NT2/D1 (cell line): ENCODE data around the gene TRPC6.

ENCODE experiments used
- DNase-seq: peaks from one replicate; pipeline ENCODE4 v3.0.0-alpha.2; 2011; ENCODE audit warnings: low read depth, low spot score
- H3K27me3 ChIP-seq: 2 replicates; pipeline ENCODE4 v1.6.0; 2011; ENCODE audit warnings: mild to moderate bottlenecking; ENCODE audit not compliant: insufficient read length, insufficient read depth
- H3K36me3 ChIP-seq: 2 replicates; pipeline ENCODE4 v1.6.1; 2011; ENCODE audit warnings: mild to moderate bottlenecking, low read length, mixed read lengths; ENCODE audit not compliant: insufficient read depth, insufficient read length
- H3K4me1 ChIP-seq: 2 replicates; pipeline ENCODE4 v1.5.1; 2011; ENCODE audit not compliant: insufficient read depth, insufficient read length
- H3K4me3 ChIP-seq: 2 replicates; pipeline ENCODE4 v1.5.1; 2011; ENCODE audit warnings: low read depth; ENCODE audit not compliant: insufficient read length
- H3K9ac ChIP-seq: 2 replicates; pipeline ENCODE4 v1.6.0; 2011; ENCODE audit warnings: low read depth; ENCODE audit not compliant: insufficient read length
- H3K9me3 ChIP-seq: 2 replicates; pipeline ENCODE4 v1.5.1; 2011; ENCODE audit warnings: mild to moderate bottlenecking, low read length; ENCODE audit not compliant: insufficient read depth
- SUZ12 ChIP-seq: IDR thresholded peaks from 2 replicates; pipeline ENCODE4 v1.6.1; 2011; ENCODE audit not compliant: insufficient read length, insufficient read depth; ENCODE audit errors: extremely low read depth
- YY1 ChIP-seq: IDR thresholded peaks from 2 replicates; pipeline ENCODE4 v1.6.1; 2011; ENCODE audit not compliant: insufficient read length, insufficient read depth
- ZNF274 ChIP-seq: IDR thresholded peaks from 2 replicates; pipeline ENCODE4 v1.6.1; 2011; ENCODE audit warnings: mild to moderate bottlenecking, low read depth, low read length

The TRPC6 gene

GRCh38 chr11:101583251-101584128, at the start of gene TRPC6:
Gene TRPC6 (minus strand): TSS chr11:101584007. CDS start chr11:101583503, 504 bp downstream.
- Histone ChIP-seq H3K27me3 (peaks cover 42% of the 10 kb centered on the region), H3K4me1 (no peaks in the 10 kb centered on the region), H3K4me3 (peak within 1 kb of the TSS; percentile 73), H3K9ac (peak within 1 kb of the TSS; percentile 70), H3K9me3 (peaks cover 9% of the 10 kb centered on the region; the same call in 1 of the 2 replicates), H3K36me3 (no peaks in the 10 kb centered on the region)
- DNase-seq, result peak; percentile 57
- TF ChIP-seq SUZ12 (no peak), ZNF274 (no peak), YY1 (no peak)

- TF ChIP-seq ZNF274 (no peak), SUZ12 (no peak), YY1 (no peak)
- Histone ChIP-seq H3K4me1 (peaks cover 2% of the 10 kb centered on the region), H3K9ac (no peak overlapping the region), H3K4me3 (no peak overlapping the region), H3K36me3 (no peaks in the 10 kb centered on the region), H3K9me3 (no peaks in the 10 kb centered on the region), H3K27me3 (no peaks in the 10 kb centered on the region)
- DNase-seq, result no peak
These were observed 36.2 kb upstream of the TRPC6 start for GRCh38 chr11:101620026-101620425.

- Histone ChIP-seq H3K9ac (no peak overlapping the region), H3K9me3 (no peaks in the 10 kb centered on the region), H3K4me1 (peaks cover 2% of the 10 kb centered on the region), H3K4me3 (no peak overlapping the region), H3K27me3 (no peaks in the 10 kb centered on the region), H3K36me3 (no peaks in the 10 kb centered on the region)
- DNase-seq, result no peak
- TF ChIP-seq YY1 (no peak), SUZ12 (no peak), ZNF274 (no peak)
These were observed 34.9 kb upstream of the TRPC6 start for GRCh38 chr11:101618709-101619108.

GRCh38 chr11:101617735-101618332, 34.0 kb upstream of the TRPC6 start:
- H3K4me1 ChIP-seq, result peaks cover 2% of the 10 kb centered on the region
- TF ChIP-seq ZNF274, result no peak
- no peak for TF ChIP-seq YY1
- TF ChIP-seq SUZ12, result no peak
- H3K27me3 ChIP-seq, result no peaks in the 10 kb centered on the region
- no peak overlapping the region for H3K4me3 ChIP-seq
- H3K9me3 ChIP-seq, result no peaks in the 10 kb centered on the region
- no peak for DNase-seq
- no peak overlapping the region for H3K9ac ChIP-seq
- no peaks in the 10 kb centered on the region for H3K36me3 ChIP-seq

GRCh38 chr11:101612481-101612880, 28.7 kb upstream of the TRPC6 start:
- Histone ChIP-seq H3K4me3 (no peak overlapping the region), H3K36me3 (no peaks in the 10 kb centered on the region), H3K9me3 (no peaks in the 10 kb centered on the region), H3K27me3 (no peaks in the 10 kb centered on the region), H3K4me1 (no peaks in the 10 kb centered on the region), H3K9ac (no peak overlapping the region)
- TF ChIP-seq YY1 (no peak), SUZ12 (no peak), ZNF274 (no peak)
- no peak for DNase-seq

- Histone ChIP-seq H3K9ac (no peak overlapping the region), H3K36me3 (no peaks in the 10 kb centered on the region), H3K27me3 (no peaks in the 10 kb centered on the region), H3K9me3 (no peaks in the 10 kb centered on the region), H3K4me1 (no peaks in the 10 kb centered on the region), H3K4me3 (no peak overlapping the region)
- no peak for TF ChIP-seq YY1
- no peak for TF ChIP-seq ZNF274
- no peak for TF ChIP-seq SUZ12
- DNase-seq, result no peak
These were observed 17.1 kb upstream of the TRPC6 start for GRCh38 chr11:101600924-101601323.

GRCh38 chr11:101586965-101587364, 3.2 kb upstream of the TRPC6 start:
- Histone ChIP-seq H3K9ac (no peak overlapping the region), H3K27me3 (peaks cover 30% of the 10 kb centered on the region), H3K9me3 (no peaks in the 10 kb centered on the region), H3K4me1 (no peaks in the 10 kb centered on the region), H3K36me3 (no peaks in the 10 kb centered on the region), H3K4me3 (no peak overlapping the region)
- no peak for DNase-seq
- TF ChIP-seq YY1 (no peak), ZNF274 (no peak), SUZ12 (no peak)
